NCI-H748 treated with DMSO at 0.1 percent for 48 hours (cell line): Measurements from ENCODE around the gene KRTAP9-4.
"Not testable (repeated sequence)": the region's sequence is repeated elsewhere in the genome, so short reads cannot be mapped to it uniquely, and the experiment has no call there.

Source experiments
- DNase-seq: peaks from one replicate; lab custom pipeline; 2025; lab: John Stamatoyannopoulos, UW

KRTAP9-4 gene

GRCh38 chr17:41265078-41265477 is 15.6 kb downstream of the KRTAP9-4 start, which contains the start of gene KRTAP9-6:
TSS of gene KRTAP9-6 (plus strand) at chr17:41265378. CDS start at chr17:41265378, 0 bp downstream.
- no peak for DNase-seq

- DNase-seq: no peak
Observed at GRCh38 chr17:41267711-41268110, 18.2 kb downstream of the KRTAP9-4 start.

DNA sequence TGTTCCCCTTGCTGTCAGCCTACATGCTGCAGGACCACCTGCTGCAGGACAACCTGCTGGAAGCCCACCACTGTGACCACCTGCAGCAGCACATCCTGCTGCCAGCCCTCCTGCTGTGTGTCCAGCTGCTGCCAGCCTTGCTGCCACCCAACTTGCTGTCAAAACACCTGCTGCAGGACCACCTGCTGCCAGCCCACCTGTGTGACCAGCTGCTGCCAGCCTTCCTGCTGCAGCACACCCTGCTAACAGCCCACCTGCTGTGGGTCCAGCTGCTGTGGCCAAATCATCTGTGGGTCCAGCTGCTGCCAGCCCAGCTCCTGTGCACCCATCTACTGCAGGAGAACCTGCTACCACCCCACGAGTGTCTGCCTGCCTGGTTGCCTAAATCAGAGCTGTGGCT is 21.8 kb downstream of the KRTAP9-4 start:
- not testable (repeated sequence) for DNase-seq

- no peak for DNase-seq
Observed at GRCh38 chr17:41271858-41272257, 22.4 kb downstream of the KRTAP9-4 start.

DNA sequence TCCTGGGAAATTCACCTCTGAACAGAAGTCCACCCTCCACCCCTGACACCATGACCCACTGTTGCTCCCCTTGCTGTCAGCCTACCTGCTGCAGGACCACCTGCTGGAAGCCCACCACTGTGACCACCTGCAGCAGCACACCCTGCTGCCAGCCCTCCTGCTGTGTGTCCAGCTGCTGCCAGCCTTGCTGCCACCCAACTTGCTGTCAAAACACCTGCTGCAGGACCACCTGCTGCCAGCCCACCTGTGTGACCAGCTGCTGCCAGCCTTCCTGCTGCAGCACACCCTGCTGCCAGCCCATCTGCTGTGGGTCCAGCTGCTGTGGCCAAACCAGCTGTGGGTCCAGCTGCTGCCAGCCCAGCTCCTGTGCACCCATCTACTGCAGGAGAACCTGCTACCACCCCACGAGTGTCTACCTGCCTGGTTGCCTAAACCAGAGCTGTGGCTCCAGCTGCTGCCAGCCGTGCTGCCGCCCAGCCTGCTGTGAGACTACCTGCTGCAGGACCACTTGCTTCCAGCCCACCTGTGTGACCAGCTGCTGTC is 26.2 kb downstream of the KRTAP9-4 start, which contains the start of gene KRTAP9-7:
KRTAP9-7 (plus strand) TSS at position 51 of the 543 bp plus-strand sequence; CDS start at position 51, 0 bp downstream.
- not testable (repeated sequence) for DNase-seq

DNA sequence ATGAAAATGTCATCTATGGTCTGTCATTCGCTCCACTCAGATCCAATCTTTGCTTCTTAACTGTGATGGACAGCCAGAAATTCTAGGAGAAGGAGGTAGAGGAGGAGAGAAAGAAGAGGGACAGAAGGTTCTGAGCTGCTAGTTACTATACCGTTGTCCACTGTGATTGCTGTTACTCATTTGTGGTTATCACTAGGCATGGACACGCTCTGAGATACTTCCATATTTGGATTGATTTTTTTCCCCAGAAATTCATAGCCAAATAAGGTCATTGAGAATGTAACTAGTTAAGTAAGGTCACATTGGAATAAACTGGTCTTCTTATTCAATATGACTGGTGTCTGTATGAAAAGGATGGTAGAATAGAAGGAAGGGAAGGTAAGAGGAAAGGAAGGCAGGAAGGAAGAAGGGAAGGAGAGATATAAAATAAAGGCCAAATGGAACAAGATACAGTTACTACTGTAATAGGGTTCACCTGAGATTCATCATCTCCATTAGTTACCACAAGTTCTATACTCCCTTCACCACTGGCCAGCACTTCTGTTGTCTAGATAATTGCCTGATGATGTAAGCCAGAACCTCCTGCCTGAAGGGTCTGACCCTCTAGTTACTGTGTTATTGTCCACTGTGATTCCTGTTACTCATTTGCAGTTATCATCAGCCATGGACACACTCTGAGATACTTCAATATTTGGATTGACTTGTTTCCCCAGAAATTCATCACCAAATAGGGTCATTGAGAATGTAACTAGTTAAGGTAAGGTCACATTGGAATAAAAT is 28.9 kb downstream of the KRTAP9-4 start:
- DNase-seq: no peak

GRCh38 chr17:41284043-41284442 is 34.6 kb downstream of the KRTAP9-4 start:
- DNase-seq: no peak

DNA sequence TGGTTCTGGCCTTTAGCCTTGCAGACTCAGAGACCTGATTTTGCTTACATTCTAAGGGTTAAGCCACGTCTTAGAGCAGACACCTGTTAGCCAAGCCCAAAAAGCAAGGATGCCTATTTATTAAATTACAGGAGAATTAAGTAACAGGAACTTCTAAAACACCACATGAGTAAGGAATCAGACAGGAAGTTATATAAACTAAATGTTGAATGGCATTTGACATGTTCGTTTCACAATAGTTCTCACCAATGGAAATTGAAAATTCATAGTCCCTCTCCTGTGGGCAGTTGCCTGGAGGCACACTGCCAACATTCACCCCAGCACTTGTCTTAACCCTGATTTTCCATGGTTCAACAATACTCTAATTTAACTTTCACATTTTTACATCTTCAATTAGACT is 35.1 kb downstream of the KRTAP9-4 start:
- DNase-seq: no peak

DNA sequence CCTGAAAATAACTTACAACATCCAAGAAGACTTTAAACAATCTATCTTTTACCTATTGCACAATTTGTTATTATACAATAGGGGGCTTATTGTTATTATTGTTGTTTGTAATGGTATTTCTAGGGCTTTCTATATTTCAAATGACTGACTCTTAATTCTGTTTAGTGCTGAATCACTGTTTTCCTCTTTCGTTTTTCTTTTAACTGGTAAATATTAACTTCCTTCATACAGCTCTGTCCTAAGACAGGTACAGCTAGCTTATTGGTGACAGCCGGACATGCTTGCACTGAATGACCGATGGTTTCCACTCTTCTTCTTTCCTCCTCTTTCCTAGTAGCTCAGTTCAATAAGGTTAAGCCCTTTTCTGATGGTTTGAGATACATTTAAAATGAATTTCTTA is 37.6 kb downstream of the KRTAP9-4 start:
- DNase-seq: no peak

- DNase-seq: no peak
Observed at GRCh38 chr17:41294016-41294415, 44.5 kb downstream of the KRTAP9-4 start.

DNA sequence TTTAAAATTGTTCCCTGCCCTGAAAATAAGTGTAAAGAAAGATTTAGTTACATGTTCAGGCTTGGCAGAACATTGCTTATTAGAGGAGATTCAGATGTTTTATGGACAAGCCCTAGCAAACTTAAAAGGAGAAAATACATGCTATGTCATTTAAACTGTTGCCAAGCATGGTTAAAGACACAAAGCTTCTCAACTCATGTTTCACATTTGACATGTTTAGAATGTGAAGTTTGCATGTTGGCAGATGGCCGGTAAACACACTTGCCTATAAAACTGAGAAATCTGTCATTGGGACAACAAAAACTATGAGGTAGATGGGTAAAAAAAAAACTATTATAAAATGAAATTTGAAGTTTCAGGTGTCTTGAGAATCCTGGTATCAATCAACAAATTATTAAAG is 47.4 kb downstream of the KRTAP9-4 start:
- DNase-seq: no peak

GRCh38 chr17:41298458-41299135 is 49.1 kb downstream of the KRTAP9-4 start:
- DNase-seq: no peak
